DND-41 (cell line): ENCODE measurements around the gene PDE4D.
A peak's percentile ranks its signal among the peaks of the same experiment; 100 is the strongest.

Source experiments
- ATAC-seq: fragments of 200-7000 bp; cut with Tn5 transposase; 3 replicates; pipeline ENCODE4 v1.9.1; 2021; ENCODE audit warnings: low read depth; ENCODE audit not compliant: insufficient read depth
- DNase-seq: peaks from one replicate; pipeline ENCODE4 v3.0.0-alpha.2; 2020
- H2AFZ ChIP-seq: 2 replicates; pipeline ENCODE4 v1.6.0; 2012; ENCODE audit warnings: low read depth, low read length
- H3K27ac ChIP-seq: 2 replicates; pipeline ENCODE4 v1.5.1; 2012; ENCODE audit warnings: low read length, inconsistent platforms
- H3K27me3 ChIP-seq: fragments of 200-600 bp; sonication (generic); 2 replicates; pipeline ENCODE4 v1.6.0; 2012; ENCODE audit warnings: low read length, mild to moderate bottlenecking, inconsistent platforms; ENCODE audit not compliant: insufficient read depth, poor library complexity
- H3K36me3 ChIP-seq: 2 replicates; pipeline ENCODE4 v1.5.1; 2012; ENCODE audit warnings: low read length, inconsistent platforms; ENCODE audit not compliant: insufficient read depth
- H3K4me1 ChIP-seq: 2 replicates; pipeline ENCODE4 v1.5.1; 2012; ENCODE audit warnings: mild to moderate bottlenecking, low read length; ENCODE audit not compliant: insufficient read depth
- H3K4me2 ChIP-seq: 2 replicates; pipeline ENCODE4 v1.6.0; 2012; ENCODE audit warnings: mild to moderate bottlenecking, moderate library complexity, low read length, inconsistent platforms; ENCODE audit not compliant: insufficient read depth
- H3K4me3 ChIP-seq, 2 experiments: fragments of 200-600 bp in 1 of 2; shearing (Covaris generic) in 1 of 2; 2 replicates each; pipeline ENCODE4 v1.5.1; 2012 to 2016; ENCODE audit warnings: inconsistent platforms in 2 of 2, low read length in 2 of 2, mild to moderate bottlenecking in 2 of 2, low read depth in 1 of 2, moderate library complexity in 1 of 2
- H3K79me2 ChIP-seq: 2 replicates; pipeline ENCODE4 v1.6.0; 2012; ENCODE audit warnings: low read length, inconsistent platforms; ENCODE audit not compliant: insufficient read depth
- H3K9ac ChIP-seq: 2 replicates; pipeline ENCODE4 v1.6.0; 2012; ENCODE audit warnings: low read depth, mild to moderate bottlenecking, inconsistent platforms, low read length, moderate library complexity
- H3K9me3 ChIP-seq: 2 replicates; pipeline ENCODE4 v1.5.1; 2012; ENCODE audit warnings: low read length, moderate library complexity, mild to moderate bottlenecking, inconsistent platforms; ENCODE audit not compliant: insufficient read depth, severe bottlenecking
- H4K20me1 ChIP-seq: 2 replicates; pipeline ENCODE4 v1.6.0; 2012; ENCODE audit warnings: low read length; ENCODE audit not compliant: insufficient read depth
- CTCF ChIP-seq: IDR thresholded peaks from 2 replicates; pipeline ENCODE4 v1.5.1; 2012; ENCODE audit warnings: borderline replicate concordance, low read length, moderate library complexity, mild to moderate bottlenecking; ENCODE audit not compliant: poor library complexity, severe bottlenecking; ENCODE audit errors: extremely low read depth
- EZH2 ChIP-seq: IDR thresholded peaks from 3 replicates; pipeline ENCODE4 v1.6.1; 2012; ENCODE audit warnings: borderline replicate concordance, low read depth, mild to moderate bottlenecking, moderate library complexity, low read length, inconsistent platforms; ENCODE audit not compliant: severe bottlenecking

Gene PDE4D

GRCh38 chr5:59037941-59038797, 855.4 kb downstream of the PDE4D start:
- no peaks in the 10 kb centered on the region for H3K79me2 ChIP-seq
- no peak overlapping the region for H2AFZ ChIP-seq
- H4K20me1 ChIP-seq = no peaks in the 10 kb centered on the region
- H3K4me1 ChIP-seq = peaks cover 10% of the 10 kb centered on the region
- no peak overlapping the region for H3K9ac ChIP-seq
- no peak for ATAC-seq
- no peak overlapping the region for H3K4me3 ChIP-seq
- no peak for DNase-seq
- H3K9me3 ChIP-seq = no peaks in the 10 kb centered on the region
- TF ChIP-seq EZH2 (no peak), CTCF (no peak)
- no peaks in the 10 kb centered on the region for H3K27me3 ChIP-seq
- H3K4me2 ChIP-seq = peak overlapping the region; percentile 59; the same call in 1 of the 2 replicates
- H3K36me3 ChIP-seq = no peaks in the 10 kb centered on the region
- H3K27ac ChIP-seq = no peak overlapping the region

- no peaks in the 10 kb centered on the region for H4K20me1 ChIP-seq
- no peak overlapping the region for H3K9ac ChIP-seq
- no peaks in the 10 kb centered on the region for H3K27me3 ChIP-seq
- H3K4me1 ChIP-seq = peaks cover 10% of the 10 kb centered on the region
- H3K79me2 ChIP-seq = no peaks in the 10 kb centered on the region
- no peak for TF ChIP-seq CTCF
- no peak for TF ChIP-seq EZH2
- no peak for DNase-seq
- H2AFZ ChIP-seq = no peak overlapping the region
- ATAC-seq = no peak
- H3K4me3 ChIP-seq = no peak overlapping the region
- no peak overlapping the region for H3K4me2 ChIP-seq
- H3K36me3 ChIP-seq = no peaks in the 10 kb centered on the region
- no peak overlapping the region for H3K27ac ChIP-seq
- H3K9me3 ChIP-seq = no peaks in the 10 kb centered on the region
Measured at GRCh38 chr5:59037453-59037852, 856.1 kb downstream of the PDE4D start.

GRCh38 chr5:59037041-59037440, 856.5 kb downstream of the PDE4D start:
- Histone ChIP-seq H3K36me3 (no peaks in the 10 kb centered on the region), H3K27me3 (no peaks in the 10 kb centered on the region), H4K20me1 (no peaks in the 10 kb centered on the region), H3K4me3 (no peak overlapping the region), H3K9ac (no peak overlapping the region), H3K4me2 (no peak overlapping the region), H3K27ac (no peak overlapping the region), H2AFZ (no peak overlapping the region), H3K79me2 (no peaks in the 10 kb centered on the region), H3K9me3 (no peaks in the 10 kb centered on the region), H3K4me1 (peaks cover 10% of the 10 kb centered on the region)
- no peak for ATAC-seq
- TF ChIP-seq EZH2 (no peak), CTCF (no peak)
- DNase-seq = no peak
